H9 (cell line): ENCODE data around the gene ARFIP1. TPM values are rescaled to one million over a fixed set of nuclear protein-coding genes. Genes with fewer than 3 reads are reported as not detected.

Experiments
- DNase-seq: peaks from one replicate; pipeline ENCODE4 v3.0.0-alpha.2; 2017
- H2AFZ ChIP-seq: one replicate; pipeline ENCODE4 v1.6.1; 2013; ENCODE audit warnings: mild to moderate bottlenecking, low read length, control low read depth, moderate library complexity
- H2AK5ac ChIP-seq: 2 replicates; pipeline ENCODE4 v1.6.1; 2013; ENCODE audit warnings: low read length, control low read depth, mixed read lengths; ENCODE audit not compliant: insufficient read length
- H2BK120ac ChIP-seq: one replicate; pipeline ENCODE4 v1.6.1; 2013; ENCODE audit warnings: low read depth, mild to moderate bottlenecking, low read length, control low read depth, inconsistent platforms; ENCODE audit not compliant: poor library complexity, severe bottlenecking
- H2BK12ac ChIP-seq: 2 replicates; pipeline ENCODE4 v1.6.1; 2013; ENCODE audit warnings: low read length, control low read depth, mixed read lengths, low read depth; ENCODE audit not compliant: insufficient read length
- H2BK15ac ChIP-seq: 2 replicates; pipeline ENCODE4 v1.6.1; 2013; ENCODE audit warnings: low read depth, low read length, control low read depth
- H2BK20ac ChIP-seq: one replicate; pipeline ENCODE4 v1.6.1; 2013; ENCODE audit warnings: low read depth, mild to moderate bottlenecking, low read length, control low read depth, inconsistent platforms; ENCODE audit not compliant: poor library complexity, severe bottlenecking
- H2BK5ac ChIP-seq: 2 replicates; pipeline ENCODE4 v1.6.1; 2013; ENCODE audit warnings: low read length, control low read depth, mixed read lengths; ENCODE audit not compliant: insufficient read length
- H3K14ac ChIP-seq: 2 replicates; pipeline ENCODE4 v1.6.1; 2013; ENCODE audit warnings: low read length, control low read depth; ENCODE audit not compliant: insufficient read depth
- H3K18ac ChIP-seq: 2 replicates; pipeline ENCODE4 v1.6.1; 2013; ENCODE audit warnings: low read depth, mild to moderate bottlenecking, mixed read lengths, low read length, control low read depth; ENCODE audit not compliant: insufficient read length
- H3K23ac ChIP-seq: 2 replicates; pipeline ENCODE4 v1.6.1; 2013; ENCODE audit warnings: low read length, control low read depth, mixed read lengths, low read depth; ENCODE audit not compliant: insufficient read length
- H3K23me2 ChIP-seq: 2 replicates; pipeline ENCODE4 v1.6.1; 2013; ENCODE audit warnings: low read depth, mild to moderate bottlenecking, mixed read lengths, low read length, control low read depth; ENCODE audit not compliant: insufficient read length, poor library complexity, severe bottlenecking
- H3K27ac ChIP-seq: 2 replicates; pipeline ENCODE4 v1.5.1; 2013; ENCODE audit warnings: low read length, control low read depth, mixed read lengths, low read depth; ENCODE audit not compliant: insufficient read length
- H3K27me3 ChIP-seq: 2 replicates; pipeline ENCODE4 v1.6.1; 2013; ENCODE audit warnings: low read length, control low read depth, inconsistent platforms; ENCODE audit not compliant: insufficient read depth
- H3K4ac ChIP-seq: 2 replicates; pipeline ENCODE4 v1.6.1; 2013; ENCODE audit warnings: low read depth, mild to moderate bottlenecking, control low read depth, inconsistent platforms, low read length, moderate library complexity
- H3K4me1 ChIP-seq: 2 replicates; pipeline ENCODE4 v1.6.1; 2013; ENCODE audit warnings: low read length, control low read depth, inconsistent platforms; ENCODE audit not compliant: insufficient read depth
- H3K4me2 ChIP-seq: 2 replicates; pipeline ENCODE4 v1.6.1; 2013; ENCODE audit warnings: low read length, control low read depth, mixed read lengths; ENCODE audit not compliant: insufficient read length, insufficient read depth
- H3K56ac ChIP-seq: 2 replicates; pipeline ENCODE4 v1.6.1; 2013; ENCODE audit warnings: low read depth, mild to moderate bottlenecking, mixed read lengths, low read length, control low read depth; ENCODE audit not compliant: insufficient read length
- H3K79me1 ChIP-seq: 2 replicates; pipeline ENCODE4 v1.6.1; 2013; ENCODE audit warnings: low read depth, mild to moderate bottlenecking, moderate library complexity, low read length, control low read depth, inconsistent platforms; ENCODE audit not compliant: insufficient read depth, poor library complexity, severe bottlenecking
- H3K79me2 ChIP-seq: 2 replicates; pipeline ENCODE4 v1.6.1; 2013; ENCODE audit warnings: low read length, control low read depth, inconsistent platforms; ENCODE audit not compliant: insufficient read depth
- H3K9ac ChIP-seq: 2 replicates; pipeline ENCODE4 v1.6.1; 2013; ENCODE audit warnings: low read length, control low read depth, mixed read lengths; ENCODE audit not compliant: insufficient read length; ENCODE audit errors: extremely low read depth
- H3K9me3 ChIP-seq: one replicate; pipeline ENCODE4 v1.6.1; 2013; ENCODE audit warnings: low read depth, low read length, inconsistent platforms; ENCODE audit not compliant: control insufficient read depth
- H3T11ph ChIP-seq: one replicate; pipeline ENCODE4 v1.6.1; 2013; ENCODE audit warnings: mild to moderate bottlenecking, low read length, control low read depth, inconsistent platforms
- H4K20me1 ChIP-seq: one replicate; pipeline ENCODE4 v1.6.1; 2013; ENCODE audit not compliant: control insufficient read depth, insufficient read length, insufficient read depth
- H4K5ac ChIP-seq: 2 replicates; pipeline ENCODE4 v1.6.1; 2013; ENCODE audit warnings: low read depth, mild to moderate bottlenecking, mixed read lengths, low read length, control low read depth; ENCODE audit not compliant: insufficient read length
- H4K8ac ChIP-seq: replicated peaks from 2 replicates; pipeline ENCODE4 v1.6.1; 2013; ENCODE audit warnings: low read length, control low read depth, mixed read lengths, low read depth; ENCODE audit not compliant: insufficient read length
- H4K91ac ChIP-seq: 2 replicates; pipeline ENCODE4 v1.6.1; 2013; ENCODE audit warnings: low read depth, mild to moderate bottlenecking, moderate library complexity, mixed read lengths, low read length, control low read depth; ENCODE audit not compliant: insufficient read length
- H3K27ac Mint-ChIP-seq, 3 experiments: 2 replicates in 2 of 3; 3 replicates in 1 of 3; pipeline ENCODE4 v1.8.0; 2020 to 2021; ENCODE audit warnings: mixed read lengths in 3 of 3, mild to moderate bottlenecking in 1 of 3, moderate library complexity in 1 of 3
- H3K27me3 Mint-ChIP-seq: 2 replicates; pipeline ENCODE4 v1.8.0; 2021; ENCODE audit warnings: low read depth, mild to moderate bottlenecking, moderate library complexity, mixed read lengths
- H3K36me3 Mint-ChIP-seq, 3 experiments: 2 replicates in 2 of 3; 3 replicates in 1 of 3; pipeline ENCODE4 v1.8.0; 2020 to 2021; ENCODE audit warnings: low read depth in 3 of 3, mixed read lengths in 3 of 3; ENCODE audit not compliant: insufficient read depth in 1 of 3
- H3K4me1 Mint-ChIP-seq, 2 experiments: 2 replicates each; pipeline ENCODE4 v1.8.0; 2020; ENCODE audit warnings: mixed read lengths in 2 of 2
- H3K4me3 Mint-ChIP-seq, 2 experiments: 2 replicates in 1 of 2; 3 replicates in 1 of 2; pipeline ENCODE4 v1.8.0; 2020 to 2021; ENCODE audit warnings: mild to moderate bottlenecking in 2 of 2, mixed read lengths in 2 of 2, moderate library complexity in 1 of 2
- H3K9me3 Mint-ChIP-seq, 2 experiments: 2 replicates in 1 of 2; 3 replicates in 1 of 2; pipeline ENCODE4 v1.8.0; 2020; ENCODE audit warnings: mild to moderate bottlenecking in 2 of 2, mixed read lengths in 2 of 2, moderate library complexity in 1 of 2
- CTCF ChIP-seq: fragments of 200-600 bp; sonication (generic); conservative IDR thresholded peaks from 3 replicates; pipeline ENCODE4 v1.8.0; 2021; ENCODE audit warnings: antibody characterized with exemption, mild to moderate bottlenecking
- WGBS: extraction: QIAGEN DNeasy Blood & Tissue Kit; methylation state at CpG from one replicate; pipeline ENCODE4 v1.1.7; 2013; ENCODE audit warnings: missing lambda C conversion rate, low lambda C conversion rate, mixed read lengths; ENCODE audit not compliant: insufficient read length; ENCODE audit errors: extremely low coverage; 5-methylcytosine and 5-hydroxymethylcytosine counted together
- total RNA-seq: library from RNA; stranded (reverse); gene quantifications from 2 replicates; pipeline ENCODE4 v1.2.1, GENCODE V29; 2021

ARFIP1 gene
- total RNA-seq, 1 experiment from 2014 or later = 30.8 TPM

- Histone ChIP-seq H2BK120ac (no peak overlapping the region), H3K9ac (no peak overlapping the region), H2BK20ac (no peak overlapping the region)
Observed at GRCh38 chr4:152858934-152859333, 79.2 kb downstream of the ARFIP1 start.

More at GRCh38 chr4:152858934-152859333, 79.2 kb downstream of the ARFIP1 start:
- no peak overlapping the region for H3K4me2 ChIP-seq
- peak overlapping the region in 1 of 3 experiments; percentile 91; a peak in 3 of 7 replicates for H3K27ac Mint-ChIP-seq
- H3K79me1 ChIP-seq = peaks cover 3% of the 10 kb centered on the region
- no peak overlapping the region for H3K18ac ChIP-seq
- no peaks in the 10 kb centered on the region for H3K9me3 ChIP-seq
- no peak overlapping the region for H3K23ac ChIP-seq
- no CpG with 5 or more reads among the region's 6 CpGs for WGBS
- no peak overlapping the region for H2BK5ac ChIP-seq
- H3K4me1 ChIP-seq = no peaks in the 10 kb centered on the region; the same call in 1 of the 2 replicates
- no peaks in the 10 kb centered on the region for H4K20me1 ChIP-seq
- H3K56ac ChIP-seq = no peak overlapping the region
- peaks cover 7 to 10% (median 8%) of the 10 kb centered on the region in 3 experiments for H3K36me3 Mint-ChIP-seq
- no peak overlapping the region for H3K4me3 Mint-ChIP-seq
- H3K4ac ChIP-seq = no peak overlapping the region
- H3K23me2 ChIP-seq = no peaks in the 10 kb centered on the region
- no peak overlapping the region for H4K5ac ChIP-seq
- H2BK15ac ChIP-seq = no peak overlapping the region
- H4K8ac ChIP-seq = no peak overlapping the region
- DNase-seq = no peak
- no peak for TF ChIP-seq CTCF
- H3K27me3 Mint-ChIP-seq = no peaks in the 10 kb centered on the region
- H3K4me1 Mint-ChIP-seq = peaks cover 20 to 33% of the 10 kb centered on the region in 2 experiments
- H2BK12ac ChIP-seq = no peak overlapping the region
- H3K27ac ChIP-seq = no peak overlapping the region
- H3K27me3 ChIP-seq = no peaks in the 10 kb centered on the region
- no peak overlapping the region for H3K14ac ChIP-seq
- peaks cover 2% of the 10 kb centered on the region; the same call in 1 of the 2 replicates for H3K79me2 ChIP-seq
- no peak overlapping the region for H2AK5ac ChIP-seq
- H3T11ph ChIP-seq = no peak overlapping the region
- no peak overlapping the region for H2AFZ ChIP-seq
- peaks cover 7 to 8% of the 10 kb centered on the region in 2 experiments for H3K9me3 Mint-ChIP-seq
- no peak overlapping the region for H4K91ac ChIP-seq
